ENCODE results near the gene RASSF1. TPM values are rescaled to one million over a fixed set of nuclear protein-coding genes. Genes with fewer than 3 reads are reported as not detected.
A peak's percentile ranks its signal among the peaks of the same experiment; 100 is the strongest.

RASSF1 gene
- total RNA-seq, 1 donor from 2014 or later, result 27.0 TPM

DNA sequence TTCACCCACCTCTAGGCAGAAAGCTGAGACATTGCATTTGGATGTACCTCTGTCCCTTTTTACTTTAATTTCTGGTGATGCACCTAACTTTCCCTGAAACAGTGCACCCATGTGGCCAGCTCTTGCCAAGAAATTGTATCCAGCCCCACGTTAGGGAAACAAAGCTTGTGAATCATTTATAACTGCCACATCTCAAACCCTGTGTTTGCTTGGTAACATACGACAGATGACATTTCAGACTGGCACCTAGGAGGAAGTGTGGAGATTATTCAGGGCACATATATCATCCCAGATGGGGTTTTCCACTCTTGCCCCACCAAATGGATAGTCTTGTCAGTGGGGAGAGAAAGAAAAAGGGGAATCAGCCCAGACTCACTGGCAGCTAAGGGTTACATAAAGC, 12.1 kb upstream of the RASSF1 start:
- TF ChIP-seq, protein P1, sequence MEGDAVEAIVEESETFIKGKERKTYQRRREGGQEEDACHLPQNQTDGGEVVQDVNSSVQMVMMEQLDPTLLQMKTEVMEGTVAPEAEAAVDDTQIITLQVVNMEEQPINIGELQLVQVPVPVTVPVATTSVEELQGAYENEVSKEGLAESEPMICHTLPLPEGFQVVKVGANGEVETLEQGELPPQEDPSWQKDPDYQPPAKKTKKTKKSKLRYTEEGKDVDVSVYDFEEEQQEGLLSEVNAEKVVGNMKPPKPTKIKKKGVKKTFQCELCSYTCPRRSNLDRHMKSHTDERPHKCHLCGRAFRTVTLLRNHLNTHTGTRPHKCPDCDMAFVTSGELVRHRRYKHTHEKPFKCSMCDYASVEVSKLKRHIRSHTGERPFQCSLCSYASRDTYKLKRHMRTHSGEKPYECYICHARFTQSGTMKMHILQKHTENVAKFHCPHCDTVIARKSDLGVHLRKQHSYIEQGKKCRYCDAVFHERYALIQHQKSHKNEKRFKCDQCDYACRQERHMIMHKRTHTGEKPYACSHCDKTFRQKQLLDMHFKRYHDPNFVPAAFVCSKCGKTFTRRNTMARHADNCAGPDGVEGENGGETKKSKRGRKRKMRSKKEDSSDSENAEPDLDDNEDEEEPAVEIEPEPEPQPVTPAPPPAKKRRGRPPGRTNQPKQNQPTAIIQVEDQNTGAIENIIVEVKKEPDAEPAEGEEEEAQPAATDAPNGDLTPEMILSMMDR (conservative IDR thresholded peaks at IDR 0.05; ENCODE audit: low read depth, low read length), result peak; percentile 56
- DNase-seq (ENCODE audit: low read depth), result no peak
- H3K4me3 ChIP-seq (ENCODE audit: low read depth, low read length), result no peak overlapping the region

DNA sequence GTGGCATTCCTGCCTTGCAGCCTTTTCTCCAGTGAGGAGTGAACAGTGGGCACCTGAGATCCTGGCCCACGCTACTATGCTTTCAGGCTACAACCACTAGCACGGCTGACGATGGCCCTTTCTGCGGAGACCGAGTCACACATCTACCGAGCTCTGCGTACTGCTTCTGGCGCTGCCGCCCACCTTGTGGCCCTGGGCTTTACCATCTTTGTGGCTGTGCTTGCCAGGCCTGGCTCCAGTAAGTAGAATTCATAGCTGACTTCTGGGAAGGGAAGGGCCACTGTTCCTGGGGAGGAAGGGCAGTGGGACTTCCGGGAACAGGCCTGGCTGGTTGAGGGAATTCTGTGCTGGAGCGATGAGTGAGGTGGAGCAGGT, 10.7 kb upstream of the RASSF1 start:
- DNase-seq (ENCODE audit: low read depth), result no peak
- TF ChIP-seq, protein P1 (conservative IDR thresholded peaks at IDR 0.05; ENCODE audit: low read depth, low read length), result no peak
- peak overlapping the region; percentile 78 for H3K4me3 ChIP-seq (ENCODE audit: low read depth, low read length)

DNA sequence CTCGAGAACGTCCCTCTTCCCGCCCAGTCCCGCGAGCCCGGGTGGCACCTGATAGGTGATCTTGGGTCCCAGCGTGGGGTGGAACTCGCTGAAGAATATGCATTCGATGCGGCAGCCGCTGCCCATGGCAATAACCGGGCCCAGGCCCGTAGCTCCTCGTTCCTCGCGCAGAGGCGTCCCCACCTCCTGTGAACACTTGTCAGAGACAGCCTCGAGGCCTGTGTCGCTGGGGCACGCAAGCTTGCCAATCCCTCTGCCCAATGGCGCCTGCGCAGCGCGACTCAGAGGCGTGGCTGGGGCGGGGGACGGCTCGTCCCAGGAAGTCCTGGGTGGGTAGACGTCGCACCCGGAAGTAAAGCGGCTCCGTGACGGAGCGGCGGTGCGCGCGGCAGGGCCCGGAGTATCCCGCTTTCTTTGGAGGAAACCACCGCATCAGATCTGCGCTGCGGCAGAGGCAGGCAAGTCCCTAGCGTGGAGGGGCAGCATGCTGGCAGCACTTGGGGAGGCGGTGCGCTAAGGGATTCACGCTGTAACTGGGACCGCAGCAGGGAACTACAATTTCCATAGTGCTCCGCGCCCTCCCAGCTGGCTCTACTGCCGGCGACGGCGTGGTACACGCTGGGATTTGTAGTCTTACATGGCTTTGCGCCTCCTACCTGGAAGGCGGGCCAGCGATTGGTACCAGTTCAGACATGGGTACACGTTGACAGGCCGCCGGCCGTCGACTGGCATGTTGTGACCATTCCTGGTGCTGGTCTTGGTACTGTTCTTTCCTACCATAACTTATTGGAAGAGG, 10.1 kb upstream of the RASSF1 start, which contains the start of the genes CYB561D2 and NPRL2:
Gene CYB561D2 (plus strand): TSS at position 336 of the 796 bp plus-strand sequence. CDS start 572 bp downstream, outside the sequence.
Gene NPRL2 (minus strand): TSS at position 249 of the 796 bp plus-strand sequence. CDS start 123 bp downstream, at position 126.
- H3K4me3 ChIP-seq (ENCODE audit: low read depth, low read length), result peak within 1 kb of the TSS; percentile 78
- TF ChIP-seq, protein P1 (conservative IDR thresholded peaks at IDR 0.05; ENCODE audit: low read depth, low read length), result no peak
- no peak for DNase-seq (ENCODE audit: low read depth)

DNA sequence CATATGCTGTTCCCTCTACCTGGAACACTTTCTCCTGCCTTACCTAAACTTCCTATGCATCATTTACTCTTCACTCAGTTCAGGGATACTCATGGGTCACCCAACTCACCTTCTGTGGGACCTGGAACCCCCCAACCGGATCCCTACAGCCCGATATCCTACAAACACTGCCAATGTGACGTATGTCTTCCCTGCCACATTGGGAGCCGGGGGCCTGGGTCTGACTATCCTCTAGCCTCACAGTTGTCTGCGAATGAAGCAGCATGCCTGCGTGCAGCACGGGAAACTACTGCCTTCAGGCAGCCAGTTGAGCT, 9.5 kb upstream of the RASSF1 start:
- peak overlapping the region; percentile 78 for H3K4me3 ChIP-seq (ENCODE audit: low read depth, low read length)
- no peak for DNase-seq (ENCODE audit: low read depth)
- TF ChIP-seq, protein P1 (conservative IDR thresholded peaks at IDR 0.05; ENCODE audit: low read depth, low read length), result no peak

DNA sequence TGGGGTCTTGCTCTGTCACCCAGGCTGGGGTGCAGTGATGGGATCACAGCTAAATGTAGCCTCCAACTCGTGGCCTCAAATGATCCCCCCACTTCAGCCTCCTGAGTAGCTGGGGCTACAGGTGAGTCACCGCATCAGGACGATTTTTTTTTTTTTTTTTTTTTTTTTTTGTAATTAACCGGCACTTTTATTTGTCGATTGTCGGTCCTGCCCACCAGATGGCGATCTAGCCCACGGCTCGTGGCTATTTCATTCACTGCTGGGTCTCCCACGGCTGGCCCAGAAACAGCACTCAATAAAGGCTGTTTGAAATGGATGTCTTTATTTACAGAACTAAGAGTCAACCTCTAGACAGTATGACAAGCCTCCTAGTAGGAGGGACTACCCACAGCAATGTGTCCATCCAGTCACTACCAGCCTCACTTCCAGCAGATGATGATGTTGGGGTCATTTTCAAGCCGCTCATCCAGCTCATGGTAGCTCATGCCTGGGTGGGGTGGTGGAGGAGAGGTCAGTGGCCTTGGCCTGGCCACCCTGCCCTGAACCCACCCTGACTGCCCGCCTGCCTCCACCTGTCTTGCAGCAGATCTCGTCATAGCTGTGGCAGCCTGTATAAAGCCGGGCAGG, 6.7 kb upstream of the RASSF1 start:
- DNase-seq (ENCODE audit: low read depth), result no peak
- H3K4me3 ChIP-seq (ENCODE audit: low read depth, low read length), result no peak overlapping the region
- TF ChIP-seq, protein P1 (conservative IDR thresholded peaks at IDR 0.05; ENCODE audit: low read depth, low read length), result peak; percentile 77

DNA sequence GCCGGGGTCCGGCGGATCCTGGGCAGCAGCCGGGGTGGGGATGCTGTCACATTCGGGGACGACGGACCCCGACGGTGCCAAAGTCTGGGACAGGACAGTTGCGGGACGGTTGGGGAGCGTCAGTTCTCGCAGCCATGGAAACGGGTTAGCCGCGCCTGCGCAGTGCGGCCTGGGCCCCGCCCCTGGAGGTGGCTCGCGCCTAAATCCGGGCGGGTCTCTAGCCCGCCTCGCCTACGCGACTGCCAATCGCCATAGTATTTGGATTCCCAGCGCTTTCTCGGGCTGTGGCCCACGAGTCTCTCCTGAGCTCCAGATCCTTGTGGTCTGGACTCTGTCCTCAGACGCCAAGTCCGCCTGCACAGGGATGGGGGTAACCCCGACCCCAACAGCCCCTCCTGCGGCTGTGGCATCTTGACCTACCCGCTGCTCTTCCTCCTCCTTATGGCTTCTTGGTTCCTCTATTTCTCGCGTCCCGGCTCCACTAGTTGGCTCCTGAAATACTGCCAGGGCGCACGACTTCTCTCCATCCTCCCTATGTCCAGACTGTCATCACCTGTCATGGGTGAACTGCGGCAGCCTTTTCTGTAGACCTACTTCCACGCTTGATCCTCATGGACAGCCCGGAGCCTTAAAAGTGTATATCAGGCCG, 5.1 kb upstream of the RASSF1 start, which contains the start of gene ZMYND10:
Gene ZMYND10 (minus strand): TSS at position 147 of the 649 bp plus-strand sequence. CDS start 153 bp downstream, outside the sequence.
- TF ChIP-seq, protein P1 (conservative IDR thresholded peaks at IDR 0.05; ENCODE audit: low read depth, low read length), result no peak
- no peak for DNase-seq (ENCODE audit: low read depth)
- H3K4me3 ChIP-seq (ENCODE audit: low read depth, low read length), result peak within 1 kb of the TSS; percentile 66
